ENCODE measurements around the gene PTPN22. TPM values are rescaled to one million over a fixed set of nuclear protein-coding genes. Genes with fewer than 3 reads are reported as not detected.

The PTPN22 gene
- 10 to 100 TPM; 65.8 to 66.0 TPM for total RNA-seq

GRCh38 chr1:113871597-113872113 lies at the start of gene PTPN22:
Gene PTPN22 (minus strand): TSS chr1:113871712.

GRCh38 chr1:113904674-113905434 lies 33.3 kb upstream of the PTPN22 start, which contains the start of the genes AP4B1 and DCLRE1B:
Gene AP4B1 (minus strand): TSS chr1:113904799. CDS start chr1:113904717, 82 bp downstream.
Gene DCLRE1B (plus strand): TSS chr1:113905326. CDS start chr1:113905587, 261 bp downstream.

GRCh38 chr1:113887402-113888175 lies 16.1 kb upstream of the PTPN22 start, which contains the start of gene BCL2L15:
Gene BCL2L15 (minus strand): TSS chr1:113887581. CDS start chr1:113887375, 206 bp downstream.

GRCh38 chr1:113811888-113812660 lies 59.4 kb downstream of the PTPN22 start, which contains the start of gene RSBN1:
Gene RSBN1 (minus strand): TSS chr1:113812476. CDS start chr1:113812412, 64 bp downstream.

Other genes starting within 250 kb of the PTPN22 start
- gene PHTF1, start 112.2 kb downstream of the PTPN22 start, total RNA-seq = 10 to 100 TPM; 12.5 to 12.7 TPM
- gene RSBN1, start 59.2 kb downstream of the PTPN22 start, total RNA-seq = 10 to 100 TPM; 32.7 to 34.7 TPM
- 1 to 10 TPM; 2.5 to 3.7 TPM for gene BCL2L15, start 15.9 kb upstream of the PTPN22 start, total RNA-seq
- 10 to 100 TPM; 42.3 to 45.1 TPM for gene AP4B1, start 33.1 kb upstream of the PTPN22 start, total RNA-seq
- gene DCLRE1B, start 33.6 kb upstream of the PTPN22 start, total RNA-seq = 10 to 100 TPM; 11.0 to 11.1 TPM
- gene HIPK1, start 57.6 kb upstream of the PTPN22 start, total RNA-seq = 10 to 100 TPM; 82.3 to 89.7 TPM
- under 1 TPM; 0.35 to 0.53 TPM for gene OLFML3, start 107.8 kb upstream of the PTPN22 start, total RNA-seq

Measured in activated naive CD4-positive, alpha-beta T cell treated with anti-CD3 and anti-CD28 coated beads, Interleukin-2, amount 10 ng/mL, durations not matched to agents 5 hours and 36 hours (primary cell).